HPDE6-E6E7 (cell line): Measurements from ENCODE around the gene AQP3.
"Not testable (repeated sequence)": the region's sequence is repeated elsewhere in the genome, so short reads cannot be mapped to it uniquely, and the experiment has no call there.

Experiments
- DNase-seq: peaks from one replicate; pipeline ENCODE4 v3.0.0; 2011; ENCODE audit warnings: missing footprints; ENCODE audit errors: extremely low spot score

The AQP3 gene

DNA sequence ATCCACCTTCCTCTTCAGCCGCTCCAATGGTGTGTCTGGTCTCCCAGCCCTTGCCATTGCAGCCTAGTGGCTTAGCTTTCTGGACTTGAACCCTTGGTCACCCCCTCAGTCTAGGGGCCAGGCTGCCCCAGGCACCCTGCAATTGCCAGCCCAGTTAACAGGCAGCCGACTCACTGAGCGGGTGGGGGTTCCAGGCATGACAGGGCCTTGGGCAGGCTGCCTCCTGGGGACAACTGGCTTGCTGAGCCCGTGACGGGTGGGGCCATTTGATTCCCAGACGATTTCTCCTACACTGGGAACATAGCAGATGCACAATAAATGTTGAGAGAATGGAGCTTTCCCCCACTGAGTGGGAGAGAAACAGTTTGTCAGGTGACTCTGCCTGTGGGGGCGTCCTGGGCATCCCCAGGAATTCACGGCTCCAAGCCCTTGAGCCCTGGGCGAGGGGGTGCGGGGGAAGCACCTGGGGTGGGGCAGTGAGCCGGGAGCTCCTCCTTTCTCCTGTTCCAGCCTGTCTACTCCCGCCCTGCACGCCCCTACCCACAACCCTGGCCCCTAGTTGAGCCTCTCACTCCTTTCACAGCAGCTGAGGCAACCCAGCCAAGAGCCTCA is 32.4 kb downstream of the AQP3 start:
- DNase-seq: no peak

DNA sequence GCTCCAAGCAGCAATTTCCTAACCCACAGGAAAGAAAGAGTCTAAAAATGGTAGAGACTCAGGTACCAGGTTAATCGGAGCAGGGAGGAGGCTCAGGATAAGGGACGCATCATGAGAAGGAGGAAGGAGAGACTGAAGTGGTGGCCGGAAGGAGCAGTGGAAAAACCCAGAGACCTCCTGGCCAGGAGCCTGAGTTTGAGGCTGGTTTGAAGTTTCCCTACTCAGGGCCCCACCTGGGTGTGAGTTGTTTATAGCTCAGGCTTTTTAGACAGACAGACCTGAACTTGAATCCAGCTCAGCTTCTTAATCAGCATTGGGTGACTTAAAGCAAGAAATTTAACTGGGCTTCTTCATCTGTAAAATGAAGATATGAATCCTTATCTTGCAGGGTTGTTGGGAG is 33.1 kb downstream of the AQP3 start:
- no peak for DNase-seq

DNA sequence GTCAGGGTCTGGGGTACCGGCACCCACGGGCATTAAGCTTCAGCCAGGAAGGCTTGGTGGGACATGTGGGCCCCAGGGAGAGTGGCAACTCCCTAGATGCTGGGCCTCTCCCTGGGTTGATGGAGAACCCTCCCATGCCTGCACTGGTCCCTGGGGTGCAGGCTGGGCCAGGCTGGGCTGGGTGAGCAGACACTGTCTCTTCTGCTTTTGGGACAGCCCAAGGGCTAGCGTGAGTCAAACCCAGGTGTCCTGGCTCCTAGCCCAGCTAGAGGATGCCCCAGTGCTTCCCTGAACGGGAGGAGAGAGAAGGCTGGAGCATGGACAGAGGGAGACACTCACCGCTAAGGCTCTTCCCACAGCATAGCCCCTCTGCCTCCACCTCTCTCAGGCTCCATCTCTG is 39.3 kb downstream of the AQP3 start:
- no peak for DNase-seq

GRCh38 chr9:33407061-33407460 is 40.3 kb downstream of the AQP3 start:
- no peak for DNase-seq

GRCh38 chr9:33404788-33405362 is 42.5 kb downstream of the AQP3 start:
- no peak for DNase-seq

DNA sequence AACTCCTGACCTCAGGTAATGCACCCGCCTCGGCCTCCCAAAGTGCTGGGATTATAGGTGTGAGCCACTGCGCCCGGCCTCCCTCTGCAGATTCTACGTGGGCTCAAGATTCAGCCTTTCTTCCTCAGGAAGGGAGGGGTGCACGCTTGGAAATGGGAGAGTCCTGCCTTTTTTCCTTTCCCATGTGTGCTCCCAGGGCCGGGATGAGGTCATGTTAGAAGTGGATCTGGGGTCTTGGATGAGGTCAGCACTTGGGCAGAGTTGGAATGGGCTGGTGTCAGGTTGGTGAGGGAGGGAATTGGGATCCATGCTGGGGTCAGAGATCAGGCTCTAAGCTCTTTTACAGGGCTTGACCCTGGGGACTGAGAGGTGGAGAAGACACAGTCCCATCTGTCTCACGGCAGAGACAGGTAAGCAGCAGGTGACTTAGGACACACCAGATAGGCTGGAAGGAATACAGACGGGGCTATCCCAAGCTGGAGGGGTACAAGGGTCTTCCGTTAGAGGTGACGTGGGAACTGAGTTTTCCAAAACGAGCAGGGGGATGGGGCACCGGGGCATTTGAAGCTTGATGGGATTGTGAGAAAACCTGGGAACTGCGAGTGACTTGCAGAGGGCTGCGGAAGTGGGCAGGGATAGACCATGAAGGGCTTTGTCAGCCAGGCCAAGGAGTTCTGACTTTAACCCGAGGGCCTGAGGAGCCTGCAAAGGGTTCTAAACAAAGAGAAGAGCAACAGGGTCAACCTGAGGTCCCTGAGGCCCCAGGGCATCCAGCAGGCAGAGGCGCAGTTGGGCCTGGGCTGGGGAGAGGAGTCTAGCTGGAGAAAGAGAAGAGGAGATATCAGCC is 43.2 kb downstream of the AQP3 start:
- no peak for DNase-seq

GRCh38 chr9:33402371-33402770 is 45.0 kb downstream of the AQP3 start, which contains the start of gene AQP7:
Gene AQP7 (minus strand): TSS chr9:33402568. CDS start chr9:33401262, 1,306 bp downstream.
- not testable (repeated sequence) for DNase-seq

- not testable (repeated sequence) for DNase-seq
Measured at GRCh38 chr9:33401809-33402208, 45.6 kb downstream of the AQP3 start.

- not testable (repeated sequence) for DNase-seq
Measured at GRCh38 chr9:33399047-33399446, 48.3 kb downstream of the AQP3 start.

GRCh38 chr9:33397801-33398200 is 49.6 kb downstream of the AQP3 start:
- DNase-seq: not testable (repeated sequence)

- not testable (repeated sequence) for DNase-seq
Measured at GRCh38 chr9:33395159-33395879, 52.1 kb downstream of the AQP3 start.

GRCh38 chr9:33393986-33394385 is 53.4 kb downstream of the AQP3 start:
- not testable (repeated sequence) for DNase-seq

- DNase-seq: no peak
Measured at GRCh38 chr9:33393581-33393980, 53.8 kb downstream of the AQP3 start.

- not testable (repeated sequence) for DNase-seq
Measured at GRCh38 chr9:33392591-33393021, 54.8 kb downstream of the AQP3 start.
